GM21786 (cell line): Measurements from ENCODE around the gene RNF32.
"Not testable (repeated sequence)": the region's sequence is repeated elsewhere in the genome, so short reads cannot be mapped to it uniquely, and the experiment has no call there.

Experiments
- ATAC-seq: cut with Tn5 transposase; IDR thresholded peaks from one replicate; pipeline ENCODE4 v1.9.1; 2021; ENCODE audit not compliant: unreplicated experiment

The RNF32 gene

GRCh38 chr7:156640949-156641485 is 443 bp downstream of the RNF32 start:
- ATAC-seq, result peak; percentile 58

GRCh38 chr7:156642306-156643045 is 1.9 kb downstream of the RNF32 start:
- ATAC-seq, result no peak

GRCh38 chr7:156647330-156647729 is 6.8 kb downstream of the RNF32 start:
- not testable (repeated sequence) for ATAC-seq

- no peak for ATAC-seq
These were observed 9.5 kb downstream of the RNF32 start for GRCh38 chr7:156650042-156650441.

- ATAC-seq, result no peak
These were observed 10.9 kb downstream of the RNF32 start for GRCh38 chr7:156651474-156651873.

- ATAC-seq, result no peak
These were observed 12.5 kb downstream of the RNF32 start for GRCh38 chr7:156652886-156653568.

GRCh38 chr7:156654511-156655234 is 14.1 kb downstream of the RNF32 start:
- no peak for ATAC-seq

GRCh38 chr7:156655251-156655650 is 14.7 kb downstream of the RNF32 start:
- no peak for ATAC-seq

GRCh38 chr7:156655983-156656382 is 15.4 kb downstream of the RNF32 start:
- no peak for ATAC-seq

- peak; percentile 76 for ATAC-seq
These were observed 16.0 kb downstream of the RNF32 start for GRCh38 chr7:156656598-156656997.

GRCh38 chr7:156657681-156658080 is 17.1 kb downstream of the RNF32 start:
- ATAC-seq, result no peak

GRCh38 chr7:156659203-156659602 is 18.6 kb downstream of the RNF32 start:
- no peak for ATAC-seq

GRCh38 chr7:156659961-156660360 is 19.4 kb downstream of the RNF32 start:
- no peak for ATAC-seq

- no peak for ATAC-seq
These were observed 21.1 kb downstream of the RNF32 start for GRCh38 chr7:156661637-156662036.

- ATAC-seq, result no peak
These were observed 21.7 kb downstream of the RNF32 start for GRCh38 chr7:156662277-156662676.

- no peak for ATAC-seq
These were observed 24.5 kb downstream of the RNF32 start for GRCh38 chr7:156665101-156665500.

- ATAC-seq, result no peak
These were observed 26.0 kb downstream of the RNF32 start for GRCh38 chr7:156666368-156667109.

GRCh38 chr7:156667110-156667426 is 26.5 kb downstream of the RNF32 start:
- ATAC-seq, result no peak

- ATAC-seq, result no peak
These were observed 27.7 kb downstream of the RNF32 start for GRCh38 chr7:156668130-156668741.

GRCh38 chr7:156669035-156669828 is 28.7 kb downstream of the RNF32 start:
- ATAC-seq, result no peak
